ENCODE data around the gene PRSS33.

PRSS33 gene

GRCh38 chr16:2751577-2752034 is 35.8 kb downstream of the PRSS33 start:
- DNase-seq = no peak
- TF ChIP-seq GATA1 (IDR thresholded peaks at IDR 0.05; ENCODE audit: low read depth, low read length) = no peak
- TF ChIP-seq POLR2A (IDR thresholded peaks at IDR 0.05; ENCODE audit: low read length) = no peak

- no peak for DNase-seq
- no peak for TF ChIP-seq POLR2A (IDR thresholded peaks at IDR 0.05; ENCODE audit: low read length)
- no peak for TF ChIP-seq GATA1 (IDR thresholded peaks at IDR 0.05; ENCODE audit: low read depth, low read length)
These were observed 37.4 kb downstream of the PRSS33 start for GRCh38 chr16:2749936-2750335.

DNA sequence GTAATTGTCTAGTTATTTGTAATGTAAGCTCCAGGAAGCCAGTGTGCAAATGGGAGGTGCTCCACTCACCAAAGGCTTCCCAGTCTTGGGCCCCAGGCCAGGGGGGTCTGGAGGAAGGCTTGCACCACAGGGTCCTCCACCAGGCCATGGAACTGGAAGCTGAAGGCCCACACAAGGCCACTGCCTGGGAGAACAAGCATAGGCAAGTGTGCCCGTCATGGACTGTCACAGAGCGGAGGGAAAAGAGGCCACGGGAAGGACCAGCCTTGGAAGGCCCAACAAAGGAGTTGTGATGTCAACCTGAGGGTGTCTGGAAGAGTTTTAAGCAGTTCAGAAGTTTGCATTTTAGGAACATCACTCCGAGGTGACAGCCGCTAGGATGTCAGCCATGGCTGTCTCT is 37.9 kb downstream of the PRSS33 start:
- DNase-seq = no peak
- no peak for TF ChIP-seq POLR2A (IDR thresholded peaks at IDR 0.05; ENCODE audit: low read length)
- no peak for TF ChIP-seq GATA1 (IDR thresholded peaks at IDR 0.05; ENCODE audit: low read depth, low read length)

GRCh38 chr16:2748757-2749455 is 38.5 kb downstream of the PRSS33 start:
- no peak for TF ChIP-seq GATA1 (IDR thresholded peaks at IDR 0.05; ENCODE audit: low read depth, low read length)
- no peak for TF ChIP-seq POLR2A (IDR thresholded peaks at IDR 0.05; ENCODE audit: low read length)
- no peak for DNase-seq

DNA sequence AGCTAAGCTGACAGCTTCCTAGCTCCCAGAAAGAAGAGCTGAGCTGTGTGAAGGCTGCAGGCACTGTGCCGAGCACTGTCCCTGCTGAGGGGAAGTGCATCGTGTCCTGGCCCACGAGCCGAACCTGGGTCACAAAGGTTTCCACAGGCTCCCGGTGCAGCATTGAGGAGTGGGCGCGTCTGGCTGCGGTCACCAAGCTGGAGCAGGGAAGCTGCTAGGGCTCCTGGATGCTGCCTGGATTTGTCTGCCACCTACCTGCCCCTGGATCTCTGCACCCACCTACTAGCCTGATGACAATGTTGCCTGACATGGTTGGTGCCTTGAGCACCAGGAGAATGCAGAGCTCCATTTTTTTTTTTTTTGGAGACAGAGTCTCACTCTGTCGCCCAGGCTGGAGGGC is 41.4 kb downstream of the PRSS33 start:
- no peak for DNase-seq
- TF ChIP-seq POLR2A (IDR thresholded peaks at IDR 0.05; ENCODE audit: low read length) = no peak
- TF ChIP-seq GATA1 (IDR thresholded peaks at IDR 0.05; ENCODE audit: low read depth, low read length) = no peak

GRCh38 chr16:2745116-2745890 is 42.1 kb downstream of the PRSS33 start:
- TF ChIP-seq POLR2A (IDR thresholded peaks at IDR 0.05; ENCODE audit: low read length) (no peak), GATA1 (IDR thresholded peaks at IDR 0.05; ENCODE audit: low read depth, low read length) (no peak)
- DNase-seq = no peak

GRCh38 chr16:2744711-2745110 is 42.6 kb downstream of the PRSS33 start:
- no peak for DNase-seq
- no peak for TF ChIP-seq GATA1 (IDR thresholded peaks at IDR 0.05; ENCODE audit: low read depth, low read length)
- no peak for TF ChIP-seq POLR2A (IDR thresholded peaks at IDR 0.05; ENCODE audit: low read length)

DNA sequence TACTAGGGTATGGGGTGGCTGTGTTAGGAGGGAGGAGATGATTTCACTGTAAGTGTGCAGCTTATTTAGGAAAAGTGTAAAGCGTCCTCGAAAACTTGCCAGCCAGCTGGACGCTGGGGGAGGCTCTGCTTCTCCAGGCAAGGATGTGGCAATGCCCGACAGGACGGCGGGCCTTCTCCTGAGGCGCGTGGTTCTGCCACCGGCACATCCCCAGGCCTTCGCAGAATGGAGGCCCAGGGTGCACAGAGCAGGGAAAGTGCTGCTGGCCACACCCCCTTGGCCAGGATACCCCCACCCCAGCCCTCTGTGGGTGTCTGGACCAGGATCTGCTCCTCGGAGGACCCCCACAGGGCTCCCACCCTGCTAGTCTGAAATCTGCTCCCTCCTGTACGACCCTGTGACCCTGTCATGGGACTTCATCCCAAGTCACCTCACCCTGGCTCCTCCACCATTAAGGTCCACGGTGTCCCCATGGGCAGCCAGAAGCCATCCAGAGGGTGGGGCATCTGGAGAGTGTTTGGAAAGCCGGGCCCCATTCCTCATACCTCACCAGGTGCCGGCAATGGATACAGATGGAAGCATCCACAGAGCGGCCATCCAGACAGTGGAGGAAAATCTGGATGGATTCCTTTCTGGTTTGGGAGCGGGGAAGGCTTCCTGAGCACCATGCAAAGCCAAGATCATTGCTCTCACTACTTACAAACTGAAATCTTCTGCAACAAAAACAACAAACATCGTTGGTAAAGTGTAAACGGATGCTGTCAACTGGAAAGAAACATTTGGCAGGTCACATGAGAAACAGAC is 44.2 kb downstream of the PRSS33 start:
- no peak for TF ChIP-seq GATA1 (IDR thresholded peaks at IDR 0.05; ENCODE audit: low read depth, low read length)
- no peak for TF ChIP-seq POLR2A (IDR thresholded peaks at IDR 0.05; ENCODE audit: low read length)
- DNase-seq = no peak

GRCh38 chr16:2742323-2743006 is 44.9 kb downstream of the PRSS33 start:
- DNase-seq = no peak

GRCh38 chr16:2741168-2741567 is 46.2 kb downstream of the PRSS33 start:
- TF ChIP-seq POLR2A (IDR thresholded peaks at IDR 0.05; ENCODE audit: low read length) = no peak
- TF ChIP-seq GATA1 (IDR thresholded peaks at IDR 0.05; ENCODE audit: low read depth, low read length) = no peak
- DNase-seq = no peak

More at GRCh38 chr16:2742323-2743006, 44.9 kb downstream of the PRSS33 start:
- no peak for TF ChIP-seq POLR2A (IDR thresholded peaks at IDR 0.05; ENCODE audit: low read length)
- TF ChIP-seq GATA1 (IDR thresholded peaks at IDR 0.05; ENCODE audit: low read depth, low read length) = no peak

GRCh38 chr16:2740476-2740875 is 46.9 kb downstream of the PRSS33 start:
- TF ChIP-seq GATA1 (IDR thresholded peaks at IDR 0.05; ENCODE audit: low read depth, low read length) = no peak
- TF ChIP-seq POLR2A (IDR thresholded peaks at IDR 0.05; ENCODE audit: low read length) = no peak

DNA sequence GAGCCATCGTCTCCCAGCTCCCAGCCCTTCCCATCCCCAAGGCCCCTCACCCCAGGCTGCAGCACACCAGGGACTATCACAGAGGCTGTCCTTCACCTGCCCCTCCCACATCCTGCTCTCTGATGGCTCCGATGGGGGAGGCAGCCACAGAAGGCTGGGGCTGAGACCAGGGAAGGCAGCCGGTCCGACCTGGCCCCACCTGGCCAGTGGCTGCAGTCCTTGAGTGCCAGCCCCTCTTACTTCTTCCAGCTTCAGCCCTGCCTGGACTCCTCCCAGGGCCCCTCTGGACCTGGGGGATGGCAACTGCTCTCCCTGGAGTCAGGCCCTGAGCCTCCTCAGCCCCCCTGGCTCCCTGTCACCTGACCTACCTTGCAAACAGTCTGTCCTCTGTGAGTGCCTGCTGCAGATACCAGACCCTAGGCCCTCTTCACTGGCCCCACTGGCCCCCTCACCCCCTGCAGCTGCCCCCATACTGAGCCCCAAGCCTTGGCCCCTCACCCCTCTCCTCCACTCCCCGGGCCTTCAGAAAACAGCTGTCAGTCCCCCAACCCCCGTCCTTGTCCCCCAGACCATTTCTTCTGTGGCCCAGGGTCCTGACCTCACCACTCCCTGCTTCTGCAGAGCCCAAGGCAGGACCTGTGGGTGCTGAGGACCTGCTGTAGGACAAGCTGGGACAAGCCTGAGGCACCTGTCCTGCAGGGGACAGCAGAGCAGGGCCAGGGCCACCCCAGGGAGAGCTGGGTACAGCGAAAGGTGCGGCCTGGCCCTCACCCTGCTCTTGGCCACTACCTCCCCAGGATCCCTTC is 47.5 kb downstream of the PRSS33 start:
- DNase-seq = no peak
- no peak for TF ChIP-seq GATA1 (IDR thresholded peaks at IDR 0.05; ENCODE audit: low read depth, low read length)
- no peak for TF ChIP-seq POLR2A (IDR thresholded peaks at IDR 0.05; ENCODE audit: low read length)

More at GRCh38 chr16:2740476-2740875, 46.9 kb downstream of the PRSS33 start:
- DNase-seq = no peak

DNA sequence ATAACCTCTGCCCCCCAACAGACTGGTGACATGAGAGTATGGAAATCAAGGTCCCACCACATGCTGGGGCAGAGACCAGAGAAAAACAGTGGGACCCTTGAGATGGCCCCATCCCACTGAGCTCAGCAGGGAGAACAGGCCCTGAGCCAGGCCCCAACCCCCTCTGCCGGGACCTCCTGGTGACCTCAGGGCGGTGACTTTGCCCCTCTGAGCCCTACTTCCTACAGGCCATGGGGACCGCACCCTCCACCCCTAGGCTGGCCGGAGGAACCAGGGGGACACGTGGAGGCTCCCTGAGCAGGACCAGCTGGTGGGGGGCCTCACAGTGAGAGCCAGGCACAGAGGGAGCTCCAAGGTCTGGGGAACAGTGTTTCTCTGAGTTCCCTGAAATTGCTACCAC is 48.7 kb downstream of the PRSS33 start:
- no peak for DNase-seq
- TF ChIP-seq GATA1 (IDR thresholded peaks at IDR 0.05; ENCODE audit: low read depth, low read length) = no peak
- TF ChIP-seq POLR2A (IDR thresholded peaks at IDR 0.05; ENCODE audit: low read length) = no peak

Measured in erythroblast (primary cell).